IMR-90 (cell line): Measurements from ENCODE around the gene PPP1R13B. TPM values are rescaled to one million over a fixed set of nuclear protein-coding genes. Genes with fewer than 3 reads are reported as not detected.

ENCODE experiments used
- ATAC-seq: fragments of 200-7000 bp; cut with Tn5 transposase; 2 replicates; pipeline ENCODE4 v1.9.1; 2020; ENCODE audit warnings: low read depth, mild to moderate bottlenecking, moderate library complexity
- BruUV-seq: library from RNA; stranded (reverse); fragments of 400-500 nt; replicated peaks from 2 replicates; lab custom pipeline; 2021; lab: Mats Ljungman, UMichigan
- CTCF ChIA-PET: fragments of 300-600 bp; formaldehyde crosslinking; extraction: SDS; loops from one replicate; lab custom pipeline; 2021; ENCODE audit warnings: antibody characterized with exemption; lab: Yijun Ruan, JAX
- POLR2A ChIA-PET: fragments of 300-600 bp; sonication (Branson Sonifier 250); formaldehyde crosslinking; loops from one replicate; lab custom pipeline; 2022; ENCODE audit warnings: antibody characterized with exemption; ENCODE audit not compliant: unreplicated experiment; lab: Charles Lee
- DNase-seq: peaks from one replicate; pipeline ENCODE4 v3.0.0; 2013
- H2AFZ ChIP-seq: replicated peaks from 2 replicates; pipeline ENCODE3; 2013; ENCODE audit warnings: low read length, mild to moderate bottlenecking; ENCODE audit not compliant: poor library complexity
- H2AK5ac ChIP-seq: 2 replicates; pipeline ENCODE4 v1.6.1; 2013; ENCODE audit warnings: low read depth, low read length, inconsistent platforms
- H2AK9ac ChIP-seq: replicated peaks from 2 replicates; pipeline ENCODE3; 2013; ENCODE audit warnings: mild to moderate bottlenecking, low read depth, low read length, moderate library complexity; ENCODE audit not compliant: poor library complexity
- H2BK120ac ChIP-seq: 2 replicates; pipeline ENCODE4 v1.6.1; 2013; ENCODE audit warnings: low read depth, low read length, inconsistent platforms
- H2BK15ac ChIP-seq: 3 replicates; pipeline ENCODE4 v1.6.1; 2013; ENCODE audit warnings: low read depth, low read length, inconsistent platforms
- H2BK20ac ChIP-seq: 2 replicates; pipeline ENCODE4 v1.6.1; 2013; ENCODE audit warnings: low read depth, mild to moderate bottlenecking, inconsistent platforms, low read length, moderate library complexity
- H2BK5ac ChIP-seq: 2 replicates; pipeline ENCODE4 v1.6.1; 2013; ENCODE audit warnings: mild to moderate bottlenecking, low read depth, low read length, inconsistent platforms; ENCODE audit not compliant: poor library complexity, severe bottlenecking
- H3K14ac ChIP-seq: replicated peaks from 2 replicates; pipeline ENCODE4 v1.6.1; 2013; ENCODE audit warnings: low read depth, low read length, inconsistent platforms
- H3K18ac ChIP-seq: 2 replicates; pipeline ENCODE4 v1.6.1; 2013; ENCODE audit warnings: low read depth, low read length, control low read depth
- H3K23ac ChIP-seq: 2 replicates; pipeline ENCODE4 v1.6.1; 2013; ENCODE audit warnings: low read depth, low read length, inconsistent platforms
- H3K27ac ChIP-seq: 2 replicates; pipeline ENCODE4 v1.5.1; 2013; ENCODE audit warnings: mild to moderate bottlenecking, control low read depth, low read length; ENCODE audit not compliant: insufficient read depth
- H3K27me3 ChIP-seq: 2 replicates; pipeline ENCODE4 v1.6.1; 2013; ENCODE audit warnings: low read length; ENCODE audit not compliant: control insufficient read depth, insufficient read depth
- H3K36me3 ChIP-seq: 2 replicates; pipeline ENCODE4 v1.6.1; 2013; ENCODE audit warnings: low read length, mixed read lengths; ENCODE audit not compliant: control insufficient read depth, insufficient read depth
- H3K4ac ChIP-seq: 2 replicates; pipeline ENCODE4 v1.6.1; 2013; ENCODE audit warnings: low read depth, low read length, inconsistent platforms
- H3K4me1 ChIP-seq: 2 replicates; pipeline ENCODE4 v1.6.1; 2013; ENCODE audit warnings: low read length, mixed read lengths; ENCODE audit not compliant: control insufficient read depth, insufficient read depth
- H3K4me2 ChIP-seq: 2 replicates; pipeline ENCODE4 v1.6.1; 2013; ENCODE audit warnings: low read depth, mild to moderate bottlenecking, control low read depth, low read length, moderate library complexity
- H3K4me3 ChIP-seq: 2 replicates; pipeline ENCODE4 v1.5.1; 2013; ENCODE audit warnings: low read depth, mild to moderate bottlenecking, control low read depth, low read length, moderate library complexity; ENCODE audit not compliant: insufficient read depth
- H3K56ac ChIP-seq: 2 replicates; pipeline ENCODE4 v1.6.1; 2013; ENCODE audit warnings: low read length, inconsistent platforms; ENCODE audit not compliant: insufficient read depth; ENCODE audit errors: extremely low read depth
- H3K79me1 ChIP-seq, 2 experiments: 2 replicates each; pipeline ENCODE4 v1.6.1; 2013; ENCODE audit warnings: low read length in 2 of 2, inconsistent platforms in 1 of 2, low read depth in 1 of 2
- H3K9ac ChIP-seq: 2 replicates; pipeline ENCODE4 v1.6.1; 2013; ENCODE audit warnings: low read depth, low read length, control low read depth
- H3K9me1 ChIP-seq: 2 replicates; pipeline ENCODE4 v1.6.1; 2013; ENCODE audit warnings: low read length, inconsistent platforms; ENCODE audit not compliant: insufficient read depth
- H3K9me3 ChIP-seq: 2 replicates; pipeline ENCODE4 v1.6.1; 2013; ENCODE audit warnings: low read length; ENCODE audit not compliant: control insufficient read depth, insufficient read depth
- H4K20me1 ChIP-seq: 2 replicates; pipeline ENCODE4 v1.6.1; 2013; ENCODE audit warnings: low read length, inconsistent platforms; ENCODE audit not compliant: insufficient read depth
- H4K5ac ChIP-seq: 2 replicates; pipeline ENCODE4 v1.6.1; 2013; ENCODE audit warnings: mild to moderate bottlenecking, low read depth, low read length, control low read depth
- H4K8ac ChIP-seq, 2 experiments: 2 replicates each; pipeline ENCODE4 v1.6.1; 2013; ENCODE audit warnings: low read depth in 2 of 2, low read length in 2 of 2, control low read depth in 1 of 2, inconsistent platforms in 1 of 2
- H4K91ac ChIP-seq: 2 replicates; pipeline ENCODE4 v1.6.1; 2013; ENCODE audit warnings: low read depth, low read length, inconsistent platforms; ENCODE audit not compliant: insufficient read depth
- BHLHE40 ChIP-seq: fragments of 150-350 bp; IDR thresholded peaks from 2 replicates; pipeline ENCODE4 v1.6.1; 2016; ENCODE audit warnings: mild to moderate bottlenecking, low read depth, low read length
- CHD1 ChIP-seq: IDR thresholded peaks from 2 replicates; pipeline ENCODE4 v1.6.1; 2012; ENCODE audit warnings: low read depth, low read length, improper control_type of control experiment
- CTCF ChIP-seq: conservative IDR thresholded peaks from 2 replicates; pipeline ENCODE4 v1.5.1; 2012; ENCODE audit warnings: mild to moderate bottlenecking, low read depth, low read length, improper control_type of control experiment
- MAFK ChIP-seq: IDR thresholded peaks from 2 replicates; pipeline ENCODE4 v1.6.1; 2012; ENCODE audit warnings: low read depth, low read length, improper control_type of control experiment
- MAZ ChIP-seq: IDR thresholded peaks from 2 replicates; pipeline ENCODE4 v1.6.1; 2012; ENCODE audit warnings: low read depth, mild to moderate bottlenecking, low read length, improper control_type of control experiment, moderate library complexity, borderline replicate concordance
- RAD21 ChIP-seq: IDR thresholded peaks from 2 replicates; pipeline ENCODE4 v1.6.1; 2012; ENCODE audit warnings: low read length, improper control_type of control experiment
- RFX5 ChIP-seq: IDR thresholded peaks from 2 replicates; pipeline ENCODE4 v1.8.0; 2012; ENCODE audit warnings: low read depth, mild to moderate bottlenecking, low read length, moderate library complexity
- SMC3 ChIP-seq: fragments of 150-350 bp; IDR thresholded peaks from 2 replicates; pipeline ENCODE4 v1.6.1; 2016; ENCODE audit warnings: low read depth, mild to moderate bottlenecking, antibody characterized with exemption, low read length, moderate library complexity
- WGBS, 2 experiments: methylation state at CpG; one replicate each; pipeline versions ENCODE4 v1.1.5 to v1.1.7; 2013; ENCODE audit warnings: missing lambda C conversion rate in 2 of 2; ENCODE audit not compliant: insufficient read length in 1 of 2; ENCODE audit errors: extremely low coverage in 2 of 2; 5-methylcytosine and 5-hydroxymethylcytosine counted together
- dilution Hi-C: fragments of 300-500 bp; cut with HindIII; formaldehyde crosslinking; loops from one replicate; pipeline ENCODE4 v1.14.3; 2018; ENCODE audit warnings: low sequenced_read_pairs; ENCODE audit not compliant: unreplicated experiment
- in situ Hi-C: fragments of 300-500 bp; cut with MboI; formaldehyde crosslinking; loops from 3 replicates; pipeline ENCODE4 v1.14.3; 2019; ENCODE audit warnings: low sequenced_read_pairs, inconsistent platforms, mixed read lengths
- intact Hi-C: fragments of 100-400 bp; cut with micrococcal nuclease; formaldehyde crosslinking; loops from 2 replicates; pipeline ENCODE4 v1.10.0; 2022
- polyA plus RNA-seq, 3 experiments: library from polyadenylated mRNA; depleted of rRNA; stranded (reverse); fragments of >200 nt; gene quantifications; 2 replicates each; pipeline ENCODE4 v1.2.3, GENCODE V29; 2012; ENCODE audit warnings: low replicate concordance in 1 of 3
- total RNA-seq: library from RNA; depleted of rRNA; stranded (reverse); fragments of >200 nt; gene quantifications from 2 replicates; pipeline ENCODE4 v1.2.3, GENCODE V29; 2012

PPP1R13B gene
- total and polyA plus RNA-seq, 2 of the 4 experiments (the other 2 are of a cell fraction): 1.6 to 2.8 TPM

GRCh38 chr14:103702095-103702494 is 145.3 kb downstream of the PPP1R13B start:
- Histone ChIP-seq H2BK15ac (no peak overlapping the region), H3K4me3 (no peak overlapping the region), H2AK9ac (no peak overlapping the region), H3K4ac (no peak overlapping the region), H3K27ac (no peak overlapping the region), H3K9me1 (peaks cover 3% of the 10 kb centered on the region; the same call in 1 of the 2 replicates), H3K4me1 (peaks cover 2% of the 10 kb centered on the region; the same call in 1 of the 2 replicates), H2BK120ac (no peak overlapping the region), H4K5ac (no peak overlapping the region), H3K9me3 (no peaks in the 10 kb centered on the region), H4K8ac (no peak overlapping the region), H2AFZ (no peak overlapping the region), H3K23ac (no peak overlapping the region), H2BK5ac (no peak overlapping the region), H2AK5ac (no peak overlapping the region), H3K36me3 (peaks cover 71% of the 10 kb centered on the region), H3K56ac (no peak overlapping the region), H4K20me1 (peaks cover 46% of the 10 kb centered on the region), H3K14ac (no peak overlapping the region), H3K9ac (no peak overlapping the region), H3K18ac (no peak overlapping the region), H3K79me1 (peaks cover 25 to 74% of the 10 kb centered on the region in 2 experiments; a peak in 3 of 4 replicates), H3K4me2 (no peak overlapping the region), H4K91ac (no peak overlapping the region), H2BK20ac (no peak overlapping the region), H3K27me3 (no peaks in the 10 kb centered on the region)
- ChIA-PET CTCF (interaction anchor here (1.0 kb wide), 1 partner anchor 11 kb away, joined by 4 read pairs; no protein-coding TSS in a partner anchor), POLR2A (no interaction called here)
- no TSS peak for BruUV-seq
- dilution Hi-C loops: no loop called here
- ATAC-seq (no peak), DNase-seq (no peak)
- intact Hi-C loops: no loop called here
- TF ChIP-seq SMC3: no peak
- TF ChIP-seq BHLHE40: no peak
- no peak for TF ChIP-seq MAZ
- no peak for TF ChIP-seq RAD21
- no peak for TF ChIP-seq CTCF
- TF ChIP-seq CHD1: no peak
- no peak for TF ChIP-seq MAFK
- no peak for TF ChIP-seq RFX5
- in situ Hi-C loops: no loop called here
- 0% methylated on average over 1 of the region's 5 CpGs; no CpG with 5 or more reads in 1 of the 2 experiments for WGBS, 2 experiments
